NCI-H345 (cell line): ENCODE measurements around the gene CALY.

Experiments used
- DNase-seq: peaks from one replicate; lab custom pipeline; 2025; lab: John Stamatoyannopoulos, UW

CALY gene

GRCh38 chr10:133310399-133310755 lies 26.3 kb downstream of the CALY start:
- DNase-seq, result no peak

GRCh38 chr10:133309720-133310398 lies 26.8 kb downstream of the CALY start:
- peak; percentile 67 for DNase-seq

GRCh38 chr10:133309100-133309719 lies 27.5 kb downstream of the CALY start:
- peak; percentile 88 for DNase-seq

- peak; percentile 77 for DNase-seq
Measured at GRCh38 chr10:133308421-133309099, 28.1 kb downstream of the CALY start, which contains the start of the genes TUBGCP2 and ZNF511. TSS of gene TUBGCP2 (minus strand) at chr10:133308872. CDS start at chr10:133302941, 5,931 bp downstream. TSS of gene ZNF511 (plus strand) at chr10:133308914. CDS start at chr10:133308944, 30 bp downstream.

- peak; percentile 70 for DNase-seq
Measured at GRCh38 chr10:133307776-133308420, 28.8 kb downstream of the CALY start.

- DNase-seq, result no peak
Measured at GRCh38 chr10:133306941-133307379, 29.7 kb downstream of the CALY start.

GRCh38 chr10:133306097-133306476 lies 30.6 kb downstream of the CALY start:
- no peak for DNase-seq

GRCh38 chr10:133303206-133303605 lies 33.5 kb downstream of the CALY start:
- DNase-seq, result no peak

GRCh38 chr10:133302230-133302629 lies 34.5 kb downstream of the CALY start:
- no peak for DNase-seq

- no peak for DNase-seq
Measured at GRCh38 chr10:133299738-133300137, 37.0 kb downstream of the CALY start.

- DNase-seq, result no peak
Measured at GRCh38 chr10:133299224-133299623, 37.5 kb downstream of the CALY start.

- no peak for DNase-seq
Measured at GRCh38 chr10:133298466-133298865, 38.2 kb downstream of the CALY start.

GRCh38 chr10:133297504-133297903 lies 39.2 kb downstream of the CALY start:
- DNase-seq, result no peak

- DNase-seq, result no peak
Measured at GRCh38 chr10:133295426-133296320, 41.0 kb downstream of the CALY start.

GRCh38 chr10:133294189-133294588 lies 42.5 kb downstream of the CALY start:
- no peak for DNase-seq

- no peak for DNase-seq
Measured at GRCh38 chr10:133293810-133294119, 42.9 kb downstream of the CALY start.

GRCh38 chr10:133292919-133293809 lies 43.5 kb downstream of the CALY start:
- DNase-seq, result no peak

GRCh38 chr10:133289761-133290160 lies 46.9 kb downstream of the CALY start:
- no peak for DNase-seq

- no peak for DNase-seq
Measured at GRCh38 chr10:133287832-133288500, 48.7 kb downstream of the CALY start.

- DNase-seq, result no peak
Measured at GRCh38 chr10:133286366-133286765, 50.3 kb downstream of the CALY start.
